OCI-LY7 (cell line): ENCODE measurements around the gene CACNA1D.

Experiments used
- CTCF ChIP-seq: fragments of 200-600 bp; sonication (generic); conservative IDR thresholded peaks from 2 replicates; pipeline ENCODE4 v1.5.1; 2014; ENCODE audit warnings: mild to moderate bottlenecking, antibody characterized with exemption, low read length, moderate library complexity, mixed read lengths
- EZH2phosphoT487 ChIP-seq: fragments of 200-600 bp; sonication (generic); IDR thresholded peaks from 2 replicates; pipeline ENCODE4 v1.6.1; 2018; ENCODE audit warnings: low read depth, borderline replicate concordance, mild to moderate bottlenecking, mixed run types, antibody characterized with exemption, low read length, moderate library complexity, mixed read lengths

- TF ChIP-seq CTCF (no peak), EZH2phosphoT487 (no peak)
Observed at GRCh38 chr3:53844262-53845102, 350.1 kb downstream of the CACNA1D start.
